Measurements from ENCODE around the gene SYVN1. TPM values are rescaled to one million over a fixed set of nuclear protein-coding genes. Genes with fewer than 3 reads are reported as not detected.

The SYVN1 gene
- total RNA-seq, 1 donor from 2014 or later: 232 TPM

DNA sequence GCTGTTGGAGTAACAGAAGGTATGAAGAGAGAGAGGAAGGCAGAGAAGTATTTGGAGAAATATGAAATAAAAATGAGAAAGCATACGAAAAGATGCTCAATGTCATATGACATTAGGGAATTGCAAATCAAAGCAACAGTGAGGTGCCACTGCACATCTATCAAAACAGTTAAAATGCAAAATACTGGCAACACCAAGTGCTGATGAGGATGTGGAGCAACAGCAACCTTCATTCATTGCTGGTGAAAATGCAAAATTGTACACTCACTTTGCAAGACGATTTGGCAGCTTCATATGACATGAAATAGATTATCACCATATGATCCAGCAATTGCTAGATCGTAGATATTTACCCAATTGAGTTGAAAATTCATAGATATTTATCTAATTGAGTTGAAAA is 26.3 kb upstream of the SYVN1 start:
- ATAC-seq (ENCODE audit: low read depth) (no peak), DNase-seq (no peak)
- POLR2A ChIA-PET: no interaction called here
- H3K4me1 Mint-ChIP-seq: peaks cover 7% of the 10 kb centered on the region
- TF ChIP-seq, protein P1, sequence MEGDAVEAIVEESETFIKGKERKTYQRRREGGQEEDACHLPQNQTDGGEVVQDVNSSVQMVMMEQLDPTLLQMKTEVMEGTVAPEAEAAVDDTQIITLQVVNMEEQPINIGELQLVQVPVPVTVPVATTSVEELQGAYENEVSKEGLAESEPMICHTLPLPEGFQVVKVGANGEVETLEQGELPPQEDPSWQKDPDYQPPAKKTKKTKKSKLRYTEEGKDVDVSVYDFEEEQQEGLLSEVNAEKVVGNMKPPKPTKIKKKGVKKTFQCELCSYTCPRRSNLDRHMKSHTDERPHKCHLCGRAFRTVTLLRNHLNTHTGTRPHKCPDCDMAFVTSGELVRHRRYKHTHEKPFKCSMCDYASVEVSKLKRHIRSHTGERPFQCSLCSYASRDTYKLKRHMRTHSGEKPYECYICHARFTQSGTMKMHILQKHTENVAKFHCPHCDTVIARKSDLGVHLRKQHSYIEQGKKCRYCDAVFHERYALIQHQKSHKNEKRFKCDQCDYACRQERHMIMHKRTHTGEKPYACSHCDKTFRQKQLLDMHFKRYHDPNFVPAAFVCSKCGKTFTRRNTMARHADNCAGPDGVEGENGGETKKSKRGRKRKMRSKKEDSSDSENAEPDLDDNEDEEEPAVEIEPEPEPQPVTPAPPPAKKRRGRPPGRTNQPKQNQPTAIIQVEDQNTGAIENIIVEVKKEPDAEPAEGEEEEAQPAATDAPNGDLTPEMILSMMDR (IDR thresholded peaks at IDR 0.05): no peak
- CTCF ChIA-PET: no interaction called here
- no peak overlapping the region for H3K4me3 Mint-ChIP-seq
- intact Hi-C loops (cut with micrococcal nuclease): no loop called here
- H3K27ac Mint-ChIP-seq: no peak overlapping the region
- no peaks in the 10 kb centered on the region for H3K36me3 Mint-ChIP-seq (ENCODE audit: low read depth)
- no peaks in the 10 kb centered on the region for H3K9me3 Mint-ChIP-seq
- H3K27me3 Mint-ChIP-seq: no peaks in the 10 kb centered on the region

DNA sequence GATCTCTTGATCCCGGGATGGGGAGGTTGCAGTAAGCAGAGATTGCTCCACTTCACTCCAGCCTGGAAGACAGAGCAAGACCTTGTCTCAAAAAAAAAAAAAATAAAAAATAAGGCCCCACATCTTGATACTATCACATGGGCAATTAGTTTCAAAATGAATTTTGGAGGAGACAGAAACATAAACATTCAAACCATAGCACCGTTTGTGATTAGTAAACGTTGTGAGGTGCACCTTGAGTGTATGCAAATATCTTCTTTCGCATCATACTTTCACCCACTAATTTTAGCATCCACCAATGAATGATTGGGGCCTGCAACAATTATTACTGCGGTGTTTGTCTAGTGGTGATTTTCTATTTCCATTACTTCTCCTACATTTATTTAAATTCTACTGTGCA is 24.7 kb upstream of the SYVN1 start:
- H3K4me3 Mint-ChIP-seq: no peak overlapping the region
- peaks cover 7% of the 10 kb centered on the region for H3K4me1 Mint-ChIP-seq
- intact Hi-C loops (cut with micrococcal nuclease): no loop called here
- ChIA-PET CTCF (interaction anchor here (0.6 kb wide), 1 partner anchor 218 kb away, joined by 3 read pairs; no protein-coding TSS in a partner anchor), POLR2A (no interaction called here)
- peak; percentile 34 for ATAC-seq (ENCODE audit: low read depth)
- H3K27me3 Mint-ChIP-seq: no peaks in the 10 kb centered on the region
- H3K36me3 Mint-ChIP-seq (ENCODE audit: low read depth): no peaks in the 10 kb centered on the region
- no peak for DNase-seq
- H3K27ac Mint-ChIP-seq: no peak overlapping the region
- TF ChIP-seq, protein P1 (IDR thresholded peaks at IDR 0.05): no peak
- H3K9me3 Mint-ChIP-seq: no peaks in the 10 kb centered on the region

DNA sequence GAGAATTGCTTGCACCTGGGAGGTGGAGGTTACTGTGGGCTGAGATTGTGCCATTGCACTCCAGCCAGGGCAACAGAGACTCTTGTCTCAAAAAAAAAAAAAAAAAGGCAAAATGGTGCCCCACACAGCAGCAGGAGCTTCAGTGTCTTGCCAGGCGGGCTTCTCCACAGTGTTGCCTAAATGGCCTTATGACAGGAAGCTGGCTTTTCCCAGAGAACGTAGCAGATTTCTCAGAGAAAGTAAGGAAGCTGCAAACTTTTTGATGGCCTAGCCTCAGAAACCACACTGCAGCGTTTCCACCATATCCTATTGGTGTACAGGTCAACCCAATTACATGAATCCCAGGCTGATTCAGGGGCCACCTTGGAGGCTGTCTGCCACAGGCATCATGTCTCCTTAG is 23.0 kb upstream of the SYVN1 start:
- Mint-ChIP-seq H3K4me3 (no peak overlapping the region), H3K9me3 (no peaks in the 10 kb centered on the region), H3K27ac (no peak overlapping the region), H3K36me3 (ENCODE audit: low read depth) (no peaks in the 10 kb centered on the region), H3K4me1 (peaks cover 12% of the 10 kb centered on the region), H3K27me3 (no peaks in the 10 kb centered on the region)
- intact Hi-C loops (cut with micrococcal nuclease): no loop called here
- ATAC-seq (ENCODE audit: low read depth): no peak
- TF ChIP-seq, protein P1 (IDR thresholded peaks at IDR 0.05): no peak
- CTCF ChIA-PET: no interaction called here
- POLR2A ChIA-PET: interaction anchor here (0.7 to 1.0 kb wide), 3 partner anchors 12 to 56 kb away, joined by 4 to 5 read pairs (median 4); partner anchors contain the start of gene SYVN1
- no peak for DNase-seq

DNA sequence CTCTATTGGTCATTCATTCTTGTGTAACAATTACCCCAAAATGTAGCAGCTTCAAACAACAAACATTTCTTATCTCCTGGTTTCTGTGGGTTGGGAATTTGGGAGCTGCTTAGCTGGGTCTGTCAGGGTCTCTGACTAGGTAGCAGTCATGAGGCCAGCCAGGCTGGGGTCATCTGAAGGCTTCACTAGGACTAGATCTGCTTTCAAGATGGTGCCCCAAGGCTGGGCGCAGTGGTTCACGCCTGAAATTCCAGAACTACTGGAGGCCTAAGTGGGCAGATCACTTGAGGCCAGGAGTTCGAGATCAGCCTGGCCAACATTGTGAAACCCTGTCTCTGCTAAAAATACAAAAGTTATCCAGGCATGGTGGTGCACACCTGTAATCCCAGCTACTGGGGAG is 22.6 kb upstream of the SYVN1 start:
- Mint-ChIP-seq H3K4me3 (no peak overlapping the region), H3K36me3 (ENCODE audit: low read depth) (no peaks in the 10 kb centered on the region), H3K27me3 (no peaks in the 10 kb centered on the region), H3K4me1 (peaks cover 16% of the 10 kb centered on the region), H3K9me3 (no peaks in the 10 kb centered on the region), H3K27ac (no peak overlapping the region)
- DNase-seq: no peak
- CTCF ChIA-PET: no interaction called here
- POLR2A ChIA-PET: interaction anchor here (0.7 to 1.0 kb wide), 2 partner anchors 12 to 22 kb away, joined by 4 read pairs; partner anchors contain the start of gene SYVN1
- no peak for ATAC-seq (ENCODE audit: low read depth)
- TF ChIP-seq, protein P1 (IDR thresholded peaks at IDR 0.05): no peak
- intact Hi-C loops (cut with micrococcal nuclease): no loop called here

DNA sequence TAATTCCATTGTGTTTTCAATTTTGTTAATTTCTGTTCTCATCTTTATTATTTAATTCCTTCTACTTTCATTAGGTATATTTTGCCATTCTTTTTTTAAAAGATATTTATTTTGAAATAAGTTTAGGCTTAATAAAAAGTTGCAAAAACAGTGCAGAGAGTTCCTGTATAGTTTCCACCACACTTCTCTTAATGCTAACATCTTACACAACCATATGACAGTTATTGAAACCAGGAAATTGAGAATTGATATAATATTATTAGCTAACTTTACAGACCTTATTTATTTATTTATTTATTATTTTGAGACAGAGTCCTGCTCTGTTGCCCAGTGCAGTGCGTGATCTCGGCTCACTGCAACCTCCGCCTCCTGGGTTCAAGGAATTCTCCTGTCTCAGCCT is 21.9 kb upstream of the SYVN1 start:
- Mint-ChIP-seq H3K9me3 (no peaks in the 10 kb centered on the region), H3K27ac (no peak overlapping the region), H3K4me1 (peaks cover 19% of the 10 kb centered on the region), H3K27me3 (no peaks in the 10 kb centered on the region), H3K36me3 (ENCODE audit: low read depth) (no peaks in the 10 kb centered on the region), H3K4me3 (no peak overlapping the region)
- no peak for ATAC-seq (ENCODE audit: low read depth)
- intact Hi-C loops (cut with micrococcal nuclease): no loop called here
- DNase-seq: no peak
- TF ChIP-seq, protein P1 (IDR thresholded peaks at IDR 0.05): no peak
- ChIA-PET POLR2A (interaction anchor here (1.0 kb wide), 1 partner anchor 21 kb away, joined by 4 read pairs; the partner anchor contains the start of gene SYVN1), CTCF (no interaction called here)
